Activated naive CD4-positive, alpha-beta T cell treated with anti-CD3 and anti-CD28 coated beads for 36 hours (primary cell): ENCODE data around the gene FNDC3A. TPM values are rescaled to one million over a fixed set of nuclear protein-coding genes. Genes with fewer than 3 reads are reported as not detected.

ENCODE experiments used
- CTCF ChIA-PET: fragments of 350-600 bp; sonication (Branson Sonifier 250); formaldehyde crosslinking; loops from one replicate; lab custom pipeline; 2021; ENCODE audit warnings: antibody characterized with exemption; lab: Charles Lee
- DNase-seq: peaks from one replicate; pipeline ENCODE4 v3.0.0-alpha.2; 2020
- H3K27ac Mint-ChIP-seq: one replicate; pipeline ENCODE4 v1.8.0; 2021; ENCODE audit warnings: mild to moderate bottlenecking, mixed read lengths
- H3K27me3 Mint-ChIP-seq: one replicate; pipeline ENCODE4 v1.8.0; 2021; ENCODE audit warnings: low read depth, mixed read lengths
- H3K36me3 Mint-ChIP-seq: one replicate; pipeline ENCODE4 v1.8.0; 2021; ENCODE audit warnings: low read depth, mixed read lengths
- H3K4me1 Mint-ChIP-seq: one replicate; pipeline ENCODE4 v1.8.0; 2021; ENCODE audit warnings: low read depth, mixed read lengths
- H3K4me3 Mint-ChIP-seq: one replicate; pipeline ENCODE4 v1.8.0; 2021; ENCODE audit warnings: mild to moderate bottlenecking, moderate library complexity, mixed read lengths
- H3K9me3 Mint-ChIP-seq: one replicate; pipeline ENCODE4 v1.8.0; 2021; ENCODE audit warnings: mixed read lengths
- intact Hi-C: fragments of 100-400 bp; cut with micrococcal nuclease; formaldehyde crosslinking; loops from one replicate; pipeline ENCODE4 v1.15.1; 2023
- total RNA-seq, 2 experiments: library from RNA; stranded (reverse); gene quantifications; one replicate each; pipeline ENCODE4 v1.2.3, GENCODE V29; 2021

Gene FNDC3A
- total RNA-seq, 2 experiments from 2014 or later: 17.1 to 18.3 TPM

- no peak for DNase-seq
- peaks cover 38% of the 10 kb centered on the region for H3K4me1 Mint-ChIP-seq
- no peak overlapping the region for H3K27ac Mint-ChIP-seq
- no peaks in the 10 kb centered on the region for H3K27me3 Mint-ChIP-seq
- peaks cover 53% of the 10 kb centered on the region for H3K36me3 Mint-ChIP-seq
- intact Hi-C loops: no loop called here
- H3K9me3 Mint-ChIP-seq: no peaks in the 10 kb centered on the region
- CTCF ChIA-PET: interaction anchor here (0.8 kb wide), 1 partner anchor 18 kb away, joined by 3 read pairs; no protein-coding TSS in a partner anchor
- peak overlapping the region; percentile 55 for H3K4me3 Mint-ChIP-seq
Measured at GRCh38 chr13:49258089-49258796, 282.5 kb downstream of the FNDC3A start.

Other genes with a start within 250 kb of the FNDC3A start
- gene MLNR, start 244.4 kb downstream of the FNDC3A start, total RNA-seq: not detected